CD4-positive, alpha-beta T cell (primary cell): ENCODE data around the gene CPNE4. TPM values are rescaled to one million over a fixed set of nuclear protein-coding genes. Genes with fewer than 3 reads are reported as not detected.

Experiments
- ATAC-seq: fragments of 200-7000 bp; cut with Tn5 transposase; one replicate; pipeline ENCODE4 v1.10.0; 2022; ENCODE audit warnings: mild to moderate bottlenecking; ENCODE audit not compliant: poor library complexity
- CTCF ChIA-PET: fragments of 350-600 bp; sonication (Branson Sonifier 250); formaldehyde crosslinking; loops from one replicate; lab custom pipeline; 2021; ENCODE audit warnings: antibody characterized with exemption, inconsistent platforms; lab: Charles Lee
- POLR2A ChIA-PET: fragments of 350-600 bp; sonication (Branson Sonifier 250); formaldehyde crosslinking; loops from one replicate; lab custom pipeline; 2021; ENCODE audit warnings: antibody characterized with exemption, inconsistent platforms; lab: Charles Lee
- DNase-seq, 14 experiments: peaks; one replicate each; pipeline ENCODE4 v3.0.0-alpha.2; 2013 to 2020; ENCODE audit warnings: mixed read lengths in 2 of 14
- H3K27ac ChIP-seq, 2 donors: one replicate each; pipeline versions ENCODE4 v1.5.1 to v1.7.0; 2013; ENCODE audit warnings: low read length in 2 of 2, low read depth in 1 of 2, mild to moderate bottlenecking in 1 of 2
- H3K27me3 ChIP-seq, 2 experiments: 1 replicate in 1 of 2; 2 replicates in 1 of 2; pipeline versions ENCODE4 v1.6.1 to v1.7.0; 2013; ENCODE audit warnings: low read length in 2 of 2, control low read depth in 1 of 2, mild to moderate bottlenecking in 1 of 2, moderate library complexity in 1 of 2; ENCODE audit not compliant: insufficient read depth in 2 of 2, control insufficient read depth in 1 of 2
- H3K36me3 ChIP-seq: one replicate; pipeline ENCODE4 v1.6.1; 2013; ENCODE audit warnings: low read length, control low read depth; ENCODE audit not compliant: insufficient read depth
- H3K4me1 ChIP-seq: one replicate; pipeline ENCODE4 v1.6.1; 2013; ENCODE audit warnings: low read length, control low read depth; ENCODE audit not compliant: insufficient read depth
- H3K4me3 ChIP-seq: one replicate; pipeline ENCODE4 v1.5.1; 2013; ENCODE audit warnings: mild to moderate bottlenecking, low read length, moderate library complexity
- H3K9me3 ChIP-seq, 2 experiments: 1 replicate in 1 of 2; 2 replicates in 1 of 2; pipeline versions ENCODE4 v1.6.1 to v1.7.0; 2013; ENCODE audit warnings: low read length in 2 of 2, mild to moderate bottlenecking in 2 of 2, control low read depth in 1 of 2, moderate library complexity in 1 of 2; ENCODE audit not compliant: control insufficient read depth in 1 of 2, insufficient read depth in 1 of 2
- H3K27ac Mint-ChIP-seq: one replicate; pipeline ENCODE4 v1.8.0; 2020; ENCODE audit warnings: mixed read lengths
- H3K27me3 Mint-ChIP-seq: one replicate; pipeline ENCODE4 v1.8.0; 2021; ENCODE audit warnings: mixed read lengths
- H3K36me3 Mint-ChIP-seq: one replicate; pipeline ENCODE4 v1.8.0; 2021; ENCODE audit warnings: low read depth, mixed read lengths
- H3K4me1 Mint-ChIP-seq: one replicate; pipeline ENCODE4 v1.8.0; 2021; ENCODE audit warnings: low read depth, mixed read lengths
- H3K4me3 Mint-ChIP-seq: one replicate; pipeline ENCODE4 v1.8.0; 2020; ENCODE audit warnings: mild to moderate bottlenecking, mixed read lengths
- H3K9me3 Mint-ChIP-seq: one replicate; pipeline ENCODE4 v1.8.0; 2020; ENCODE audit warnings: mixed read lengths
- CTCF ChIP-seq: fragments of 200-600 bp; IDR thresholded peaks from one replicate; pipeline ENCODE4 v1.8.0; 2022; ENCODE audit warnings: antibody characterized with exemption, mild to moderate bottlenecking
- intact Hi-C, 2 experiments: fragments of 100-400 bp; cut with DNase I in 1 of 2; cut with micrococcal nuclease in 1 of 2; formaldehyde crosslinking; loops; one replicate each; pipeline versions ENCODE4 v1.15.1 to v1.9.0; 2023 to 2025; cut with DNase I, micrococcal nuclease
- total RNA-seq, 174 experiments: library from RNA in 2 of 174; stranded (reverse) in 2 of 174; gene quantifications; one replicate each; pipeline ENCODE4 v1.2.3 and lab custom pipeline; 2021 to 2026

Gene CPNE4
- total RNA-seq, 2 experiments from 2014 or later: not detected

GRCh38 chr3:131612745-131613144 is 422.1 kb downstream of the CPNE4 start:
- Histone ChIP-seq H3K27me3 (no peaks in the 10 kb centered on the region), H3K4me3 (no peak overlapping the region), H3K27ac (no peak overlapping the region), H3K4me1 (no peaks in the 10 kb centered on the region), H3K9me3 (no peaks in the 10 kb centered on the region), H3K36me3 (no peaks in the 10 kb centered on the region)
- TF ChIP-seq CTCF: no peak
- intact Hi-C loops: no loop called here
- ATAC-seq (no peak), DNase-seq (no peak)
- H3K27ac Mint-ChIP-seq: no peak overlapping the region
- peaks cover 49% of the 10 kb centered on the region for H3K27me3 Mint-ChIP-seq
- no peaks in the 10 kb centered on the region for H3K36me3 Mint-ChIP-seq
- H3K9me3 Mint-ChIP-seq: no peaks in the 10 kb centered on the region
- no peak overlapping the region for H3K4me3 Mint-ChIP-seq
- CTCF ChIA-PET: no interaction called here
- no peaks in the 10 kb centered on the region for H3K4me1 Mint-ChIP-seq
- POLR2A ChIA-PET: no interaction called here

DNA sequence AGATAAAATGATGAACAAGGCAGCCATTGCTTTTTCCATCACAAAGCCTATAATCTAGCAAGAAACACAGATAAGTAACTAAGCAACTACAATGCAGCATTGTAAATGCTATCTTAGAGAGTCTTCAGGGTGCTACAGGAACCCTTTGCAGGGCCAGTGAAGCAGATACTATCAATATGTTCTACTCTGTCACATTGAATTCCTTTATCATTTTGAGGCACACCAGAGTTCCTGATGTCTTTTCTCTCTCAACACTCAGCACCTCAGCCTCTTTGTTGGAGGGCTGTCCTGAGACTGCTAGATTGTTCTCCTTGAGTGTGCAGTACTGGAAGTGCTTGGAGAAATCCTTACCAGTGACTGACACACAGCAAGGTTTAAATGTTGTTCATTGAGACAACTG is 424.6 kb downstream of the CPNE4 start:
- no peaks in the 10 kb centered on the region for H3K9me3 Mint-ChIP-seq

GRCh38 chr3:131608741-131609140 is 426.1 kb downstream of the CPNE4 start:
- no peak overlapping the region for H3K4me3 ChIP-seq
- H3K36me3 Mint-ChIP-seq: no peaks in the 10 kb centered on the region

More for the DNA sequence above, 424.6 kb downstream of the CPNE4 start:
- Mint-ChIP-seq H3K4me1 (no peaks in the 10 kb centered on the region), H3K27me3 (peaks cover 48% of the 10 kb centered on the region), H3K36me3 (no peaks in the 10 kb centered on the region), H3K4me3 (no peak overlapping the region), H3K27ac (no peak overlapping the region)
- ATAC-seq (no peak), DNase-seq (no peak)
- TF ChIP-seq CTCF: no peak
- ChIA-PET CTCF (no interaction called here), POLR2A (no interaction called here)
- H3K36me3 ChIP-seq: no peaks in the 10 kb centered on the region
- H3K27me3 ChIP-seq: no peaks in the 10 kb centered on the region
- H3K27ac ChIP-seq: no peak overlapping the region
- no peaks in the 10 kb centered on the region for H3K4me1 ChIP-seq
- intact Hi-C loops: no loop called here
- H3K4me3 ChIP-seq: no peak overlapping the region
- H3K9me3 ChIP-seq: no peaks in the 10 kb centered on the region

More at GRCh38 chr3:131608741-131609140, 426.1 kb downstream of the CPNE4 start:
- intact Hi-C loops: no loop called here
- DNase-seq: no peak
- H3K9me3 ChIP-seq: no peaks in the 10 kb centered on the region
- CTCF ChIA-PET: no interaction called here
- no peak overlapping the region for H3K4me3 Mint-ChIP-seq
- no peaks in the 10 kb centered on the region for H3K4me1 Mint-ChIP-seq
- H3K27ac Mint-ChIP-seq: no peak overlapping the region
- POLR2A ChIA-PET: no interaction called here
- ATAC-seq: no peak
- no peak overlapping the region for H3K27ac ChIP-seq
- no peaks in the 10 kb centered on the region for H3K4me1 ChIP-seq
- no peak for TF ChIP-seq CTCF
- H3K9me3 Mint-ChIP-seq: no peaks in the 10 kb centered on the region
- peaks cover 0 to 5% of the 10 kb centered on the region in 2 experiments for H3K27me3 ChIP-seq
- no peaks in the 10 kb centered on the region for H3K36me3 ChIP-seq
- peaks cover 41% of the 10 kb centered on the region for H3K27me3 Mint-ChIP-seq
